GM20431 (cell line): ENCODE results near the gene EP400.

Experiments used
- in situ Hi-C: fragments of 300-500 bp; cut with MseI, MboI; formaldehyde crosslinking; loops from one replicate; pipeline ENCODE4 v1.15.0; 2020; ENCODE audit warnings: low sequenced_read_pairs; ENCODE audit not compliant: unreplicated experiment

The EP400 gene

DNA sequence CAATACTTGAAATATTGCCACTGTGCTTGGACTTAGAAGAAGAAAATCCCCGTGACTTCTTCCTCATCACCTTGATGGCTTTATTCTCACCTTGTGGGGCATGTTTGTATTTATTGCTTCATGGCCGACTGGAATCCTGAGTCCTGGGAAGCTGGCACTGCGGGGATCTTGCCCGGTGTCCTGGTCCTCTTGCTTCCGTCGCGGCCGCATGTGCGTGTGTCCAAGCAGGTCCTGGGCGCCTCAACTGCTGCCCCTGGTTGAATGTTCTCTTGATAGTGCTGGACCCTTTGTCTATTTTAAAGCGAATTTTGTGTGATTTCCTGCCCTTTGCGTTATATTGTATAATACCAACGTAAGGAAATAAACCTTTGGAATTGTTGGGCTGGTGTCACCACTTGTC is 27.0 kb upstream of the EP400 start:
- in situ Hi-C loops = no loop called here

DNA sequence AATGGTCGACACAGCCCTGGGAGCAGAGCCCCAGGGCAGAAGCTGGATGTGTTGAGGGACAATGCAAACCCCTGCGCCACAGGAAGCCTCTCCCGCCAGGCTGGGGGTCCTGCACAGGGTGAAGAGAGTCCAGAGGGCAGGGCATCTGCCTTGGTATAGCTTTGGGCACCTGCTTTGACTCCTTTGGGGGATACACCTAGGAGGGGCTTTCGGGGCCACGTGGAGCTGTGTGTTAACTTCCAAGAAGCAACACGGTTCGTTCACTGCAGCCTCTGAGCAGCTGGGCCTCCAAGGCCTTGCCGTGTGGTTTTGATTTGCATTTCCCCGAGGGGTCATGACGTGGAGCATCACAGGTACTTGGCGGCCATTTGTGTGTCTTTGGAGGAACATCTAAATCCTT is 26.5 kb upstream of the EP400 start:
- in situ Hi-C loops = no loop called here

DNA sequence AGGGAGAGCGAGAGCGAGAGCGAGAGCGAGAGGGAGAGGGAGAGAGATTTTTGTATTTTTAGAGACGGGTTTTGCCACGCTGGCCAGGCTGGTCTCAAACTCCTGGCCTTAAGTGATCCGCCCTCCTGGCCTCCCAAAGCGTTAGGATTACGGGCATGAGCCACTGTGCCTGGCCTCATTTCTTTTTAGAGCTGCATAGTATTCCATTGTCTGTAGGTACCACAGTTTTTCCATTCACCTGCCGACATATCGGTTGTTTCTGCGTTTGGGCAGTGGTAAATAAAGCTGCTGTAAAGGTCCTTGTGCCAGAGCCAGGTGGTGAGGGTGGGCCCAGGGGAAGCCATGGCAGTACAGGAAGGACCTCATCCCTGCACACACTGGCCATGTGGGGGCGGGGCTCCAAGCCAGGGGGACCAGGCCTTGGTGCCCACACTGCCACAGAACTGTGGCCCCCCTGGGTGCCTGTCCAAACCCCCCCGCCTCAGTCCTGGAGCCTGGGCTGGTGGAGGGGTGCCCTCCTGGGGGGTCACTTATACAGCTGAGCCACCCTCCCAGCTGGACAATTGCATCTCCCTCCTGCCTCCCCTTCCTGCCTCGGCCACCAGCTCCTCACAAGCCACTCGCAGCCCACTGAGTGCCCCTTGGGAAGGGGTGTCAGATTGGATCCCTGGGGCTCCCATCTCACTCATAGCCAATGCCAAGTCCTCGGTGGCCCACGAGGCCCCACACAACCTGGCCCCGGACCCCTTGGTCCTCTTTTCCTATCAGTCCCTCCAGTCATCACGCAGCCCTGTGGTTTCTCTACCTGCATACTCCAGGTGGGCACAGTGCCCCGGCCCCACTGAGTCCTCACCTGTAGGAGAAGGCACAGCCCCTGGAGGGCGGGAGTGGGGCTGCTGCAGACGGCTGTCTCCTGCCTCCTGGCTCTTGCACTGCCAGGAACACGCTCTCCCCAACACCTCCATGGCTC is 22.3 kb upstream of the EP400 start:
- in situ Hi-C loops = no loop called here

DNA sequence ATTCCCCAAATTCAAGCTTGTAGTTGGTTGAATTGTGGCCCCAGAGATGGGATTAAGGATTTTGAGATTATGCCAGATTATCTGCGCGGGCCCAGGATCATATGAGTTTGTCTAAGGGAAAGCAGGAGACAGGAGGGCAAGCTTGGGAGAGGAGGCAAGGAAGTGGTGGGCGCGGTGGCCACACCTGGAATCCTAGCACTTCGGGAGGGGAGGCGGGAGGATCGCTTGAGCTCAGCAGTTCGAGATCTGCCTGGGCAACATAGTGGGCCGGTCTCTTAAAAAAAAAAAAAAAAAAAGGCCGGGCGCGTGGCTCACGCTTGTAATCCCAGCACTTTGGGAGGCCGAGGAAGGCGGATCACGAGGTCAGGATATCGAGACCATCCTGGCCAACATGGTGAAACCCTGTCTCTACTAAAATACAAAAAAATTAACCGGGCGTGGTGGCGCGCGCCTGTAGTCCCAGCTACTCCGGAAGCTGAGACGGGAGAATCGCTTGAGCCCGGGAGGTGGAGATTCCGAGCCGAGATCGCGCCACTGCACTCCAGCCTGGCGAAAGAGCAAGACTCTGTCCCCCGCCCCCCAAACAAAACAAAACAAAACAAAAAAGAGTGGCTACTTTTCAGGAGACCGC is 21.5 kb upstream of the EP400 start:
- in situ Hi-C loops = no loop called here

DNA sequence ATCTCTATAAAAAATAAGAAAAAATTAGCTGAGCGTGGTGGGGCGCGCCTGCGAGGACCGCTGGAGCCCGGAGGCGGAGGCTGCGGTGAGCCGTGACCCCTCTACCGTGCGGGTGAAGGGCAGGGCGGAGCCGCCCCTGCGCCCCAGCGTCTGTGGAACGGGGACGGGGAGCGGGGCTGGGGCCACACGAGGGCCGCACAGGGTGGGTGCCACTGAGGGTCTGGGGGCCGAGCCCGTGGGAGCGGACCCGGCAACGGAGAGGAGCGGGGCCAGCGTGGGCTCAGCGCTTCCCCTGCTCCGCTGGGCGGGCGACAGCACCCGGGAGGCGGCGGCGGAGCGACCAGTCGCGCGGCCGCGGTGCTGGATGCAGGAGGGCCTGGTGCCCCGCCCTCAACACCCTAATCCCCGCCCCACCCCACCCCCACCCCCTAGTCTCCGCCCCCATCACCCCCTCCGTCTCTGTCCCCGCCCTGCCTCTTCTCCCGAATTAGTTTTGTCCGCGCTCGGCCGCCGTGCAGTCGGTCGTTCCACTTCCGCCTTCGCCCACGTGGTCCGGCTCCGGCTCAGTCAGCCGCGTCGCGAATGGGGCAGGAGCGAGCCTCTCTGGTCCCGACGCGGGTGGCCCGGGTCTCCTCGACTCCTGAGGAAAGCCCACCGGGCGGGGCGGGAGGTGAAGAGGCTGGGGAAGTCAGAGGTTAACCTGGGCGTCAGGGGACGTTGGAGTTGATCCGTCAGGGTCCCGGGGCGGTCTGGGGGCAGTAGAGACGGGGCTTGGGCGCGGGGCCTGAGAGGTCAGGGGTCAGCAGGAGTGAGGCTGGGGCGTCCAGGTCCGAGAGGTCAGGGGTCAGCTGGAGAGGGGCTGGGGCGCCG is 20.8 kb upstream of the EP400 start, which contains the start of gene PUS1:
Gene PUS1 (plus strand): TSS at position 566 of the 870 bp plus-strand sequence. CDS start 447 bp downstream, outside the sequence.
- in situ Hi-C loops = no loop called here

DNA sequence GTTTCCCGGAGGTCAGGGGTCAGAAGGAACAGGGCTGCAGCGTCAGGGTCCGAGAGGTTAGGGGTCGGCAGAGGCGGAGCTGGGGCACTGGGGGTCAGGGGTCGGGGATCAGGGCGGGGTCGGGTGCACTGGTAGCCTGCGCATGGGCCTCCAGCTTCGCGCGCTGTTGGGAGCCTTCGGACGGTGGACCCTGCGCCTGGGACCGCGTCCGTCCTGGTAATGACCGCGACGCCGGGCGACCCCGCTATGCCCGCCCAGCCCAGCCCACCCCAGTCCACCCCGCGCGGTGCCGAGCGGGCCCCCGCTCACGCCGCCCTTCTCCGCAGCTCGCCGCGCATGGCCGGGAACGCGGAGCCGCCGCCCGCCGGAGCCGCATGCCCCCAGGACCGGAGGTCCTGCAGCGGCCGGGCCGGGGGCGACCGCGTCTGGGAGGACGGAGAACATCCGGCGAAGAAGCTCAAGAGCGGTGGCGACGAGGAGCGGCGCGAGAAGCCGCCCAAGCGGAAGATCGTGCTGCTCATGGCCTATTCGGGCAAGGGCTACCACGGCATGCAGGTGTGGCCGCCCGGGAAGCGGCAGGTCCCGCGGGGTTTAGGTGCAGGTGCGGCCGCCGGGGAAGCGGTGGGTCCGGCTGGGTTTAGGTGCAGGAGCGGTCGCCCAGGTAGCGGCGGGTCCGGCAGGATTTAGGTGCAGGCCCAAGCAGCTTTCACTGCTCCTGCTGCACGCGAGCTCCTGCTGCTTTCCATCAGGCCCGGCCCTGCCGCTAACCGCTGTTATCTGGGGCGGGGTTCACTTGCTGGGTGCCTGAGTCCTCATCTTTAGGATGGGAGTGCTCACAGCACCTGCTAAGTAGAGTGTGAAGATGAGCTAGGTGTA is 19.9 kb upstream of the EP400 start:
- in situ Hi-C loops = loop anchor here (10.0 kb wide), 1 partner anchor 95 kb away; no protein-coding TSS in a partner anchor

DNA sequence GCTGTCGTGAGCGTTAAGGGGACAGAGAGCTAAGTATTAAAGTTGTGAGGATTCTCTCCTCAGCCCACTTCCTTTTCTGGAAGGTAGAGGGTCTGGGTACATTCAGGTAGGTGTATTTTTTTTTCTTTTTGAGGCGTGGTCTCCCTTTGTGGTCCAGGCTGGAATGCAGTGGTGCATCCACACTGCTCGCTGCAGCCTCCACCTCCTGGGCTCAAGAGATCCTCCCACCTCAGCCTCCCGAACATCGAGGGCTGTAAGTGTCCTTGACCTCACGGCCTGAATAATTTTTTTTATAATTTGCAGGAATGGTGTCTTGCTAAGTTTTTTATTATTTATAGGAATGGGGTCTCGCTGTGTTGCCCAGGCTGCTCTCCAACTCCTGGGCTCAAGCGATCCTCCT is 19.2 kb upstream of the EP400 start:
- in situ Hi-C loops = loop anchor here (10.0 kb wide), 1 partner anchor 96 kb away; no protein-coding TSS in a partner anchor

DNA sequence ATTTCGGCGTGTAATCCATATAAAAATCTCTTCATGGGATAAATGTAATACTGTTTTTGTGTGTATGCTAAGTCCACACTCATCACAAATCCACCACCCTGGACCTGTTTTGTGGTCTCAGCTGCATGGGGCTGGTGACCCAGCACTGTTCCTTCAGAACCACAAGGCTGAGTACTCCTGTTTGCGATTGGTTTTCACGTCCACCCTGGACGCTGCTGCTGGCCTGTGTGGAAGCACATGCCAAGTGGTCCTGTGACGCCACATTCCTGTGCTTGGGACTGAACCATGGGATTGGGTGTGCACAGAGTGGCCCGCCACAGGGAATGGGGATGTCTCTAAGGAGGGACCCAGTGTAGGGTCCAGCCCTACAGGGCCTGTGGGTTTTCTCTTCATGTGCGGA is 16.4 kb upstream of the EP400 start:
- in situ Hi-C loops = loop anchor here (10.0 kb wide), 1 partner anchor 99 kb away; no protein-coding TSS in a partner anchor

DNA sequence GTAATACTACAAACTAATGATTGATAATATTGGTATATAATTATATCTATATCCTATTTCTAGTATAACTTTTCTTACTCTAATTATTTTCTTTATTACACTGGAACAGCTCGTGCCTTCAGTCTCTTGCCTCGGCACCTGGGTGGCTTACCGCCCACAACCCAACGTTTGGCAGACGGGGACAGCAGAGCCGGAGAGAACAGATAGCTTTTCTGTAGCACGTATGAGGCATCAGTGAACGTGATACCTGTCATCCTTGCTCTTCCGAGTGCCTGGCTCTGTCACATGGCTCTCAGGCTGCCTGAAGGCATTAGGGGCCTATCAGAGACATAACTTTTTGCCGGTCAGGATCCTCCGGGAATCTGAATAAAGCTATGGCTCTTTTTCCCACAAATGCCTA is 15.2 kb upstream of the EP400 start:
- in situ Hi-C loops = loop anchor here (10.0 kb wide), 1 partner anchor 100 kb away; no protein-coding TSS in a partner anchor

DNA sequence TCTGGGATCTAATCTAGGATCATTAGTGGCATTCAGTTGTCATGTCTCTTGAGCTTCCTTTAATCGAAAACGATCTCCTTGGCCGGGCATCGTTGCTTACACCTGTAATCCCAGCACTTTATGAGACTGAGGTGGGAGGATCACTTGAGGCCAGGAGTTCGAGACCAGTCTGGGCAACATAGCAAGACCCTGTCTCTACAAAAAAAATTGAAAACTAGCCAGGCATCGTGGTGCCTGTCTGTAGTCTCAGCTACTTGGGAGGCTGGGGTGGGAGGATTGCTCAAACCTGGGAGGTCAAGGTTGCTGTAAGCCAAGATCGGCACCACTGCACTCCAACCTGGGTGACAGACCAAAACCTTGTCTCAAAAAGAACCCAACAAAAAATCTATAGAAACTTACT is 11.7 kb upstream of the EP400 start:
- in situ Hi-C loops = loop anchor here (10.0 kb wide), 1 partner anchor 103 kb away; no protein-coding TSS in a partner anchor

DNA sequence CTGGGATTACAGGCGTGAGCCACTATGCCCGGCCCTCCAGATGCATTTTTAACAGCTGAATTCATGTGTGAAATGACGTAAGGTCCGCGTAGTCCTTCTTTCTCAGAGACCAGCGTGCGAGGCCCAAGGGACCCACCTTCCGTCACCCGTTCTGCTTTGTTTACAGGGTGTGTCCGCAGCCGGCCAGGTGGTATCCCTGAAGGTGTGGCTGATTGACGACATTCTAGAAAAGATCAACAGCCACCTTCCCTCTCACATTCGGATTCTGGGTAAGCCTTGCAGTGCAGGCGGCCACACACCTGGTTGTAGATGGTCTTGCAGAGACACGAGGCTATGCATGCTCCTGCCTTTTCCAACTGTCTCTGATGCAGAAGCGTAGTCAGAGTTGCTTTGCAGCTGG is 10.7 kb upstream of the EP400 start:
- in situ Hi-C loops = loop anchor here (10.0 kb wide), 1 partner anchor 104 kb away; no protein-coding TSS in a partner anchor

DNA sequence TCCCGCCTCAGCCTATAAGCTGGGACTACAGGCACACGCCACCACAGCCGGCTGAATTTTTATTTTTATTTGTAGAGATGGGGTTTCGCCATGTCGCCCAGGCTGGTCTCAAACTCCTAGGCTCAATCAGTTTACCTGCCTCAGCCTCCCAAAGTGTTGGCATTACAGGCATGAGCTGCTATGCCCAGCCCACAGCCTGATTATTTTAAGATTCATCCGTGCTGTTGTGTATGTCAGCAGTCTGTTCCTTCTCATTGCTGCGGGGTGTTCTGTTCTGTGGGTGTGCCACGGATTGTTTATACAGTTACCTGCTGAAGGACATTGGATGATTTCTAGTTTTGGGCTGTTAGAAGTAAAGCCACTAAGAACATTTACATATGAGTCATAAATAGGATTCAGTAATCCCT is 9.6 kb upstream of the EP400 start:
- in situ Hi-C loops = no loop called here

DNA sequence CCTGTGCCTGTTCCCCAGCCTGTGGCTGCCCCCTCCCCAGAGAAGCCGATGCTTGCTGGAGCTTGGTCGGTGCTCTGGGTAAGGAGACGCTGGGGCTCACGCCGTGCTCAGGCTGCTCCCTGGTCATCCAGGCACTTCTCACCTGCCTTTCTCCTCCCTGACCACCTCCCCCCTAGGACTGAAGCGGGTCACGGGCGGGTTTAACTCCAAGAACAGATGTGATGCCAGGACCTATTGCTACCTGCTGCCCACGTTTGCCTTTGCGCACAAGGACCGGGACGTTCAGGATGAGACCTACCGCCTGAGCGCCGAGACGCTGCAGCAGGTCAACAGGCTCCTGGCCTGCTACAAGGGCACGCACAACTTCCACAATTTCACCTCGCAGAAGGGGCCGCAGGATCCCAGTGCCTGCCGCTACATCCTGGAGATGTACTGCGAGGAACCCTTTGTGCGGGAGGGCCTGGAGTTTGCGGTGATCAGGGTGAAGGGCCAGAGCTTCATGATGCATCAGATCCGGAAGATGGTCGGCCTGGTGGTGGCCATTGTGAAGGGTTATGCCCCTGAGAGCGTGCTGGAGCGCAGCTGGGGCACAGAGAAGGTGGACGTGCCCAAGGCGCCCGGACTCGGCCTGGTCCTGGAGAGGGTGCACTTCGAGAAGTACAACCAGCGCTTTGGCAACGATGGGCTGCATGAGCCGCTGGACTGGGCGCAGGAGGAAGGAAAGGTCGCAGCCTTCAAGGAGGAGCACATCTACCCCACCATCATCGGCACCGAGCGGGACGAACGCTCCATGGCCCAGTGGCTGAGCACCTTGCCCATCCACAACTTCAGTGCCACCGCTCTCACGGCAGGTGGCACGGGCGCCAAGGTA is 8.4 kb upstream of the EP400 start:
- in situ Hi-C loops = no loop called here

DNA sequence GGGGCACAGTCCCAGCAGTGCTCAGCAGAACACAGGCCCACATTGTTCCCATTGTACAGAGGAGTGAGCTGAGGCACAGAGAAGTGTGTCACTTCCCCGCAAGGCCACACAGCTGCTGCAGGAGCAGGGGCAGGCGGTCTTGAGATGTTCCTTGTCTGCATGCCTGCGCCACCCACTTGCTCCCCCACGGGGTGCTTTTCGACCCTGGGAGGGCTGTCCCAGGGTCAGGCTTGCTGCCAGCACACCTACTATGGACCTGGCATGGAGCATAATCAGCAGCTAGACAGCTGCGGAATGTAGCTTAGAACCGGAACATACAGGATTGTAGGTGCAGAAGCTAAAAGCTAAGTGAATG is 7.8 kb upstream of the EP400 start:
- in situ Hi-C loops = no loop called here

DNA sequence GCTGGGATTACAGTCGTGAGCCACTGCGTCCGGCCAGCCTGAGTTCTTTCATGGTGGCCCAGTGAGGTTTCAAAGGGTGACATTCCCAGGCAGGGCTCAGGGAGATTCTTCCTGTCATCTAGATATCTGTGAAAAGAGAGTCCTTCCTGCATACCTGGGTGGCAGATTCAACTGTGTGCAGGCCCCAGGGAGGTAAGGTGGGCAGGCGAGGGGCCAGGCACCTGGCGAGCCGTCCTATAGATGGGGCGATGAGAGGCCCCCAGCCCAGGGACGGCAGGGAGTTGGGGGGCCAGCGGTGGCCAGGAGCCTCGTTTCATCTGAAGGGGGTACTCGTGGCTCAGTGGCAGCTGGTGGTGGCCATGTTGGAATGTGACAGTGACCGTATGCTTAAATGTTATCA is 7.1 kb upstream of the EP400 start:
- in situ Hi-C loops = no loop called here

DNA sequence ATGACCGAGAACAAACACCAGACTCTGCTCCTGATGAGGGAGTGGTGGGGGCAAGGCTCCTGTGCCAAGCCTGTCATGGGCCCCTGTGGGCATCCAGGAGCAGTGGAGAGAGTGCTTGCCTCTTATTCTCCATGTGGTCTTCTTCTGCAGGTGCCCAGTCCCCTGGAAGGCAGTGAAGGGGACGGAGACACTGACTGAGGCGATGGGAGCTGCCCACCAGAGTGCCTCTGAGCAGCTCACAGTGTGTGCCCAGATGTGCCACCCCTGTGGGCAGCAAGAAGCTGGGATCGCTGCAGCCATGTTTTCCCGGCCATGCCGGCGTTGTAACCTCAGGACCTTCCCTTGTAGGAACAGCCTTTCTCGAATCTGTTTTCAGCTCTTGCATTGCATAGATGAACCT is 6.4 kb upstream of the EP400 start:
- in situ Hi-C loops = no loop called here

DNA sequence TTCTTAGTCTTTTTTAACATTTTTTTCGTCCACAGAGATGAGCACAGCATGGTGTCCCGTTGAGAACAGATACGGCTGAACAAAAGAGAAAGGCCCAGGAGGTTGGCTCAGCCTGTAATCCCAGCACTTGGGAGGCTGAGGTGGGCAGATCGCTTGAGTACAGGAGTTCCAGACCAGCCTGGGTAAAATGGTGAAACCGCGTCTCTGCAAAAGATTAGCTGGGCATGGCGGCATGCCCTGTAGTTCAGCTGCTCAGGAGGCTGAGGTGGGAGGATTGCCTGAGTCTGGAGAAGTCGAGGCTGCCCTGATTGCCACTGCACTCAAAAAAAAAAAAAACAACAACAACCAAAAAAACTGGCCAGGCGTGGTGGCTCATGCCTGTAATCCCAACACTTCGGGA is 5.9 kb upstream of the EP400 start:
- in situ Hi-C loops = no loop called here

DNA sequence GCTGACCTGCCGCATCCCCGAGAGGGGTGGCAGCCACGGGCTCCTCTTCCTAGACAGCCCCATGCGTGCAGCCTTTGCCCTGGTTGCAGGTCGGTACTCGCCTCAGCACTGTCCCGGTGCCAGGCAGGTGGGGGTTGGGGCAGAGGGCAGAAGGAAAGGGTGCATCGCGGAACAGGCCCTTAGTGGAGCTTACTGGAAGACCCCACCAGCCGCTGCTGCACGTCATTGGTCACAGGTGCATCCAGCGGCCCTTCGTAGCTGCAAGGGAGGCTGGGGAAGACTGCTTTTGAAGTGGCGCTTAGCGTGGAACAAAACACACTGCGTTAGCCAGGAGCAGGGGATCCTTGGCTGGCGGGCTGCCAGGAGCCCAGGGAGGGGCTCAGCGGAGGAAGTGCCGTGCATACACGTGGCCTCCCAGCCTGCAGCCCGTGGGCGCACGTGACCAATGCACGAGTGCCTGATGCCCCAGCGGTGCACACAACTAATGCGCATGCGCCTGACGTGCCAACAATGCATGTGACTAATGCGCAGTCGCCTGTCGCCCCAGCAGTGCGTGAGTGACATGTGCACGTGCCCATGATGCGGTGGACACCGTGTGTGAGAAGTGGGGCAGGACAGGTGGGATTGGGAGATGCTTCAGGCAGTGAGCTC is 5.0 kb upstream of the EP400 start:
- in situ Hi-C loops = no loop called here
